DND-41 (cell line): Measurements from ENCODE around the gene NRARP.

Source experiments
- ATAC-seq: fragments of 200-7000 bp; cut with Tn5 transposase; 3 replicates; pipeline ENCODE4 v1.9.1; 2021; ENCODE audit warnings: low read depth; ENCODE audit not compliant: insufficient read depth
- DNase-seq: peaks from one replicate; pipeline ENCODE4 v3.0.0-alpha.2; 2020
- H2AFZ ChIP-seq: 2 replicates; pipeline ENCODE4 v1.6.0; 2012; ENCODE audit warnings: low read depth, low read length
- H3K27ac ChIP-seq: 2 replicates; pipeline ENCODE4 v1.5.1; 2012; ENCODE audit warnings: low read length, inconsistent platforms
- H3K27me3 ChIP-seq: fragments of 200-600 bp; sonication (generic); 2 replicates; pipeline ENCODE4 v1.6.0; 2012; ENCODE audit warnings: low read length, mild to moderate bottlenecking, inconsistent platforms; ENCODE audit not compliant: insufficient read depth, poor library complexity
- H3K36me3 ChIP-seq: 2 replicates; pipeline ENCODE4 v1.5.1; 2012; ENCODE audit warnings: low read length, inconsistent platforms; ENCODE audit not compliant: insufficient read depth
- H3K4me1 ChIP-seq: 2 replicates; pipeline ENCODE4 v1.5.1; 2012; ENCODE audit warnings: mild to moderate bottlenecking, low read length; ENCODE audit not compliant: insufficient read depth
- H3K4me2 ChIP-seq: 2 replicates; pipeline ENCODE4 v1.6.0; 2012; ENCODE audit warnings: mild to moderate bottlenecking, moderate library complexity, low read length, inconsistent platforms; ENCODE audit not compliant: insufficient read depth
- H3K4me3 ChIP-seq, 2 experiments: fragments of 200-600 bp in 1 of 2; shearing (Covaris generic) in 1 of 2; 2 replicates each; pipeline ENCODE4 v1.5.1; 2012 to 2016; ENCODE audit warnings: inconsistent platforms in 2 of 2, low read length in 2 of 2, mild to moderate bottlenecking in 2 of 2, low read depth in 1 of 2, moderate library complexity in 1 of 2
- H3K79me2 ChIP-seq: 2 replicates; pipeline ENCODE4 v1.6.0; 2012; ENCODE audit warnings: low read length, inconsistent platforms; ENCODE audit not compliant: insufficient read depth
- H3K9ac ChIP-seq: 2 replicates; pipeline ENCODE4 v1.6.0; 2012; ENCODE audit warnings: low read depth, mild to moderate bottlenecking, inconsistent platforms, low read length, moderate library complexity
- H3K9me3 ChIP-seq: 2 replicates; pipeline ENCODE4 v1.5.1; 2012; ENCODE audit warnings: low read length, moderate library complexity, mild to moderate bottlenecking, inconsistent platforms; ENCODE audit not compliant: insufficient read depth, severe bottlenecking
- H4K20me1 ChIP-seq: 2 replicates; pipeline ENCODE4 v1.6.0; 2012; ENCODE audit warnings: low read length; ENCODE audit not compliant: insufficient read depth
- EZH2 ChIP-seq: IDR thresholded peaks from 3 replicates; pipeline ENCODE4 v1.6.1; 2012; ENCODE audit warnings: borderline replicate concordance, low read depth, mild to moderate bottlenecking, moderate library complexity, low read length, inconsistent platforms; ENCODE audit not compliant: severe bottlenecking
- TF ChIP-seq, protein P1 (sequence below): IDR thresholded peaks from 2 replicates; pipeline ENCODE4 v1.5.1; 2012; ENCODE audit warnings: borderline replicate concordance, low read length, moderate library complexity, mild to moderate bottlenecking; ENCODE audit not compliant: poor library complexity, severe bottlenecking; ENCODE audit errors: extremely low read depth

The NRARP gene

GRCh38 chr9:137278721-137279711 lies 23.1 kb downstream of the NRARP start:
- Histone ChIP-seq H4K20me1 (peaks cover 8% of the 10 kb centered on the region), H3K4me3 (no peak overlapping the region), H3K36me3 (no peaks in the 10 kb centered on the region), H3K4me2 (no peak overlapping the region), H3K27ac (no peak overlapping the region), H3K27me3 (no peaks in the 10 kb centered on the region), H3K79me2 (no peaks in the 10 kb centered on the region), H2AFZ (no peak overlapping the region), H3K4me1 (no peaks in the 10 kb centered on the region), H3K9me3 (no peaks in the 10 kb centered on the region), H3K9ac (no peak overlapping the region)
- no peak for DNase-seq
- no peak for ATAC-seq
- TF ChIP-seq EZH2, result no peak
- TF ChIP-seq, protein P1, sequence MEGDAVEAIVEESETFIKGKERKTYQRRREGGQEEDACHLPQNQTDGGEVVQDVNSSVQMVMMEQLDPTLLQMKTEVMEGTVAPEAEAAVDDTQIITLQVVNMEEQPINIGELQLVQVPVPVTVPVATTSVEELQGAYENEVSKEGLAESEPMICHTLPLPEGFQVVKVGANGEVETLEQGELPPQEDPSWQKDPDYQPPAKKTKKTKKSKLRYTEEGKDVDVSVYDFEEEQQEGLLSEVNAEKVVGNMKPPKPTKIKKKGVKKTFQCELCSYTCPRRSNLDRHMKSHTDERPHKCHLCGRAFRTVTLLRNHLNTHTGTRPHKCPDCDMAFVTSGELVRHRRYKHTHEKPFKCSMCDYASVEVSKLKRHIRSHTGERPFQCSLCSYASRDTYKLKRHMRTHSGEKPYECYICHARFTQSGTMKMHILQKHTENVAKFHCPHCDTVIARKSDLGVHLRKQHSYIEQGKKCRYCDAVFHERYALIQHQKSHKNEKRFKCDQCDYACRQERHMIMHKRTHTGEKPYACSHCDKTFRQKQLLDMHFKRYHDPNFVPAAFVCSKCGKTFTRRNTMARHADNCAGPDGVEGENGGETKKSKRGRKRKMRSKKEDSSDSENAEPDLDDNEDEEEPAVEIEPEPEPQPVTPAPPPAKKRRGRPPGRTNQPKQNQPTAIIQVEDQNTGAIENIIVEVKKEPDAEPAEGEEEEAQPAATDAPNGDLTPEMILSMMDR, result no peak

GRCh38 chr9:137278061-137278701 lies 23.9 kb downstream of the NRARP start:
- Histone ChIP-seq H3K4me2 (no peak overlapping the region), H3K27me3 (no peaks in the 10 kb centered on the region), H3K4me3 (no peak overlapping the region), H4K20me1 (peaks cover 13% of the 10 kb centered on the region), H3K9me3 (no peaks in the 10 kb centered on the region), H2AFZ (no peak overlapping the region), H3K4me1 (no peaks in the 10 kb centered on the region), H3K27ac (no peak overlapping the region), H3K36me3 (peaks cover 4% of the 10 kb centered on the region; the same call in 1 of the 2 replicates), H3K9ac (no peak overlapping the region), H3K79me2 (0 out of 2 replicates have a peak, but pooled peaks cover 2% of the 10 kb centered on the region)
- no peak for DNase-seq
- no peak for ATAC-seq
- TF ChIP-seq, protein P1, result no peak
- TF ChIP-seq EZH2, result no peak

- Histone ChIP-seq H3K9ac (no peak within 1 kb of the TSS), H3K27ac (no peak within 1 kb of the TSS), H4K20me1 (peaks cover 20% of the 10 kb centered on the region), H3K36me3 (peaks cover 11% of the 10 kb centered on the region), H2AFZ (no peak within 1 kb of the TSS), H3K9me3 (no peaks in the 10 kb centered on the region), H3K79me2 (0 out of 2 replicates have a peak, but pooled peaks cover 2% of the 10 kb centered on the region), H3K4me1 (no peaks in the 10 kb centered on the region), H3K4me3 (no peak within 1 kb of the TSS), H3K4me2 (no peak within 1 kb of the TSS), H3K27me3 (no peaks in the 10 kb centered on the region)
- no peak for DNase-seq
- peak; percentile 23; the same call in 1 of the 3 replicates for ATAC-seq
- TF ChIP-seq, protein P1, result no peak
- no peak for TF ChIP-seq EZH2
Measured at GRCh38 chr9:137277329-137278041, 24.6 kb downstream of the NRARP start, which contains the start of gene TOR4A. TOR4A (plus strand) TSS chr9:137277726; CDS start chr9:137278690, 964 bp downstream.
